Astrocyte (in vitro differentiated cells and primary cell): ENCODE data around the gene PDLIM7. TPM values are rescaled to one million over a fixed set of nuclear protein-coding genes. Genes with fewer than 3 reads are reported as not detected.

Source experiments
- DNase-seq: peaks from one replicate; pipeline ENCODE4 v3.0.0-alpha.2; 2010; ENCODE audit warnings: low read depth
- FAIRE-seq: peaks from 2 replicates; lab custom pipeline; 2011; peaks lifted over from hg19 to GRCh38; lab: Jason Lieb, UNC
- H2AFZ ChIP-seq: 2 replicates; pipeline ENCODE4 v1.6.0; 2012; ENCODE audit warnings: low read depth, low read length, inconsistent platforms
- H3K27ac ChIP-seq: 2 replicates; pipeline ENCODE4 v1.5.1; 2011; ENCODE audit warnings: low read depth, low read length, inconsistent platforms
- H3K27me3 ChIP-seq: 2 replicates; pipeline ENCODE4 v1.6.0; 2011; ENCODE audit warnings: low read length, inconsistent platforms; ENCODE audit not compliant: insufficient read depth
- H3K36me3 ChIP-seq: 2 replicates; pipeline ENCODE4 v1.5.1; 2011; ENCODE audit warnings: low read length, inconsistent platforms; ENCODE audit not compliant: insufficient read depth
- H3K4me1 ChIP-seq: 2 replicates; pipeline ENCODE4 v1.5.1; 2011; ENCODE audit warnings: low read length, inconsistent platforms; ENCODE audit not compliant: insufficient read depth
- H3K4me2 ChIP-seq: 2 replicates; pipeline ENCODE4 v1.6.0; 2012; ENCODE audit warnings: low read length, inconsistent platforms
- H3K4me3 ChIP-seq: 2 replicates; pipeline ENCODE4 v1.5.1; 2011; ENCODE audit warnings: low read depth, mild to moderate bottlenecking, low read length, inconsistent platforms; ENCODE audit not compliant: insufficient read depth
- H3K79me2 ChIP-seq: 2 replicates; pipeline ENCODE4 v1.6.0; 2012; ENCODE audit warnings: mild to moderate bottlenecking, low read length, inconsistent platforms; ENCODE audit not compliant: insufficient read depth
- H3K9ac ChIP-seq: 2 replicates; pipeline ENCODE4 v1.6.0; 2012; ENCODE audit warnings: mild to moderate bottlenecking, low read length, inconsistent platforms
- H3K9me3 ChIP-seq: 2 replicates; pipeline ENCODE4 v1.5.1; 2012; ENCODE audit warnings: low read depth, mild to moderate bottlenecking, low read length, inconsistent platforms; ENCODE audit not compliant: insufficient read depth
- H4K20me1 ChIP-seq: 2 replicates; pipeline ENCODE4 v1.6.0; 2012; ENCODE audit warnings: low read length, inconsistent platforms; ENCODE audit not compliant: insufficient read depth
- H3K27ac Mint-ChIP-seq: one replicate; pipeline ENCODE4 v1.8.0; 2021; ENCODE audit warnings: mild to moderate bottlenecking, mixed read lengths; ENCODE audit not compliant: unreplicated experiment
- H3K27me3 Mint-ChIP-seq: one replicate; pipeline ENCODE4 v1.8.0; 2021; ENCODE audit warnings: low read depth, mixed read lengths; ENCODE audit not compliant: unreplicated experiment
- H3K36me3 Mint-ChIP-seq: one replicate; pipeline ENCODE4 v1.8.0; 2021; ENCODE audit warnings: low read depth, mixed read lengths; ENCODE audit not compliant: unreplicated experiment
- H3K4me1 Mint-ChIP-seq: one replicate; pipeline ENCODE4 v1.8.0; 2021; ENCODE audit warnings: low read depth, mixed read lengths; ENCODE audit not compliant: unreplicated experiment
- H3K4me3 Mint-ChIP-seq: one replicate; pipeline ENCODE4 v1.8.0; 2021; ENCODE audit warnings: mild to moderate bottlenecking, moderate library complexity, mixed read lengths; ENCODE audit not compliant: unreplicated experiment
- H3K9me3 Mint-ChIP-seq: one replicate; pipeline ENCODE4 v1.8.0; 2021; ENCODE audit warnings: mild to moderate bottlenecking, mixed read lengths; ENCODE audit not compliant: unreplicated experiment
- EZH2 ChIP-seq: IDR thresholded peaks from 2 replicates; pipeline ENCODE4 v1.6.1; 2012; ENCODE audit warnings: mild to moderate bottlenecking, low read length, inconsistent platforms; ENCODE audit not compliant: insufficient read depth
- total RNA-seq: library from RNA; stranded (reverse); gene quantifications from 2 replicates; pipeline ENCODE4 v1.2.1, GENCODE V29; 2021
- TF ChIP-seq, protein P1 (sequence below): IDR thresholded peaks from 2 replicates; pipeline ENCODE4 v1.5.1; 2011; ENCODE audit warnings: low read depth, mild to moderate bottlenecking, inconsistent platforms, low read length, moderate library complexity; ENCODE audit not compliant: insufficient read depth

PDLIM7 gene
- total RNA-seq, 1 donor from 2014 or later, result 590 TPM

DNA sequence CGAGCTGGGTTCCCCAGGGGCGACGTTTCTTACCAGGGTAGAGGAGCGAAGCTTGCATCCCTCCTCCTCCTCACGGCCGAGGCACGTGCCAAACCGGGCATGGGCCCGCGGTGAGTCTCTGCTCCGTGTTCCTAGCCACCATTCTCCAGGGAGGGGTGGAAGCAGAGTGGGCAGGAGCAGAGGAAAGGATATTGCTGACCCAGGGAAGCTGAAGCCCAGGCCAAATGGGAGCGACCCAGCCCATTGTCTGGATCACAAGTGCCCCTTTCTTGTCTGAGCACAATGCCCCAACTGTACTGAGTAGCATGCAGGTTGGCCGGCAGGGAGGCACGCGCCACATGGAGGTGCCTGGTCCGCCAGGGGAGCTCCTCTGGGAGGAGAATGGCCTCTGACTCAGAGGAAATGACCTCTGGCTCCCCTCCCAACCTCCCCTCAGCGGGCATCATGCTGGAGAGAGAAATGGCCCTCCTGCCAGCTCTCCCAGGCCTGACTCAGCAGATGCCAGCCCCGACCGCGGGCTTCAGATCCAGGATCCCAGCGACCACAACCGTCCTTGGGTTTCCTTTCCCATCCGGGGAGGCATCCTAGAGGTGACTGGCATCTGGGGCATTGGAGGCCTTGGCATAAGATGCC is 49.7 kb downstream of the PDLIM7 start:
- Histone ChIP-seq H3K4me3 (peak overlapping the region; percentile 53), H4K20me1 (peaks cover 40% of the 10 kb centered on the region), H3K9me3 (no peaks in the 10 kb centered on the region), H3K9ac (peak overlapping the region; percentile 54), H3K36me3 (no peaks in the 10 kb centered on the region), H3K4me2 (peak overlapping the region; percentile 95), H3K79me2 (no peaks in the 10 kb centered on the region), H2AFZ (no peak overlapping the region), H3K27me3 (no peaks in the 10 kb centered on the region), H3K4me1 (peaks cover 18% of the 10 kb centered on the region), H3K27ac (no peak overlapping the region)
- TF ChIP-seq EZH2, result no peak
- TF ChIP-seq, protein P1, sequence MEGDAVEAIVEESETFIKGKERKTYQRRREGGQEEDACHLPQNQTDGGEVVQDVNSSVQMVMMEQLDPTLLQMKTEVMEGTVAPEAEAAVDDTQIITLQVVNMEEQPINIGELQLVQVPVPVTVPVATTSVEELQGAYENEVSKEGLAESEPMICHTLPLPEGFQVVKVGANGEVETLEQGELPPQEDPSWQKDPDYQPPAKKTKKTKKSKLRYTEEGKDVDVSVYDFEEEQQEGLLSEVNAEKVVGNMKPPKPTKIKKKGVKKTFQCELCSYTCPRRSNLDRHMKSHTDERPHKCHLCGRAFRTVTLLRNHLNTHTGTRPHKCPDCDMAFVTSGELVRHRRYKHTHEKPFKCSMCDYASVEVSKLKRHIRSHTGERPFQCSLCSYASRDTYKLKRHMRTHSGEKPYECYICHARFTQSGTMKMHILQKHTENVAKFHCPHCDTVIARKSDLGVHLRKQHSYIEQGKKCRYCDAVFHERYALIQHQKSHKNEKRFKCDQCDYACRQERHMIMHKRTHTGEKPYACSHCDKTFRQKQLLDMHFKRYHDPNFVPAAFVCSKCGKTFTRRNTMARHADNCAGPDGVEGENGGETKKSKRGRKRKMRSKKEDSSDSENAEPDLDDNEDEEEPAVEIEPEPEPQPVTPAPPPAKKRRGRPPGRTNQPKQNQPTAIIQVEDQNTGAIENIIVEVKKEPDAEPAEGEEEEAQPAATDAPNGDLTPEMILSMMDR, result no peak
- DNase-seq, result peak; percentile 60
- H3K27ac Mint-ChIP-seq, result peak overlapping the region; percentile 24
- H3K4me1 Mint-ChIP-seq, result peaks cover 19% of the 10 kb centered on the region
- H3K36me3 Mint-ChIP-seq, result peaks cover 4% of the 10 kb centered on the region
- no peaks in the 10 kb centered on the region for H3K9me3 Mint-ChIP-seq
- H3K27me3 Mint-ChIP-seq, result peaks cover 4% of the 10 kb centered on the region
- peak overlapping the region; percentile 71 for H3K4me3 Mint-ChIP-seq
- no peak for FAIRE-seq

DNA sequence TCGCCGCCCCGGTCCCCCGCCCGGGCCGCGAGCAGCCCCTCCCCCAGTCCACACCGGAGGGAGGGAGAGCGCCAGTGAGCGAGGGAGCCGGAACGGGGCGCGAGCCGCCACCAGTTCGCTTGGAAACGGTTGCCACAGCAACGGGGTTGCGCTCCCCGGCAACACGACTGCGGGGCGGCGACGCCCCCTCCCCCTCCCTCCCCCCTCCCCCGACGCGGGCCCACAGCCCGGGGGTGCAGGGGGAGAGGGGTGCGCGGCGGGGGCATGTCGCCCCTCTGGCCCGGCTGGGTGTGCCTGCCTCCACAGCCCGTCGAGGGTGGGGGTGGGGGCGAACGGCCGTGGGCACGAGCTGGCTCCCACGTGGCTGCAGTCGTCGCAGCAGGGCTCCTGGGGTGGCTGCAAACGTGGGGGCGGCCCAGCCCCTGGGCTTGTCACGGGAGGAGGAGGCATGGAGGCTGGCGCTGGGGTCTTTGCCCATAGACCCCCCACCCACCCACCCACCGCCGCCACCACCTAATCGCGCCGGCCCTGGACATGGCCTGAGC is 50.3 kb downstream of the PDLIM7 start:
- Mint-ChIP-seq H3K9me3 (no peaks in the 10 kb centered on the region), H3K27me3 (peaks cover 4% of the 10 kb centered on the region), H3K36me3 (peaks cover 3% of the 10 kb centered on the region), H3K4me1 (peaks cover 19% of the 10 kb centered on the region), H3K27ac (no peak overlapping the region), H3K4me3 (no peak overlapping the region)
- H3K9me3 ChIP-seq, result no peaks in the 10 kb centered on the region
- H2AFZ ChIP-seq, result no peak overlapping the region
- peaks cover 18% of the 10 kb centered on the region for H3K4me1 ChIP-seq
- H3K9ac ChIP-seq, result peak overlapping the region; percentile 79
- H3K27ac ChIP-seq, result peak overlapping the region; percentile 23
- H4K20me1 ChIP-seq, result peaks cover 35% of the 10 kb centered on the region
- FAIRE-seq (no peak), DNase-seq (no peak)
- TF ChIP-seq, protein P1, result no peak
- no peak for TF ChIP-seq EZH2
- H3K4me2 ChIP-seq, result peak overlapping the region; percentile 95
- H3K79me2 ChIP-seq, result no peaks in the 10 kb centered on the region
- no peaks in the 10 kb centered on the region for H3K36me3 ChIP-seq
- no peaks in the 10 kb centered on the region for H3K27me3 ChIP-seq
- H3K4me3 ChIP-seq, result peak overlapping the region; percentile 65
